Forelimb muscle (tissue), 1 donor: ENCODE data around the gene CACNA2D2. TPM values are rescaled to one million over a fixed set of nuclear protein-coding genes. Genes with fewer than 3 reads are reported as not detected.

ENCODE experiments used
- DNase-seq: peaks from one replicate; pipeline ENCODE4 v3.0.0-alpha.2; 2013; ENCODE audit warnings: low read depth
- polyA plus RNA-seq: library from polyadenylated mRNA; unstranded; fragments of 120-200 nt; gene quantifications from one replicate; pipeline ENCODE4 v1.2.1, GENCODE V29; 2013; ENCODE audit not compliant: insufficient read length

CACNA2D2 gene
- polyA plus RNA-seq, 1 donor, result 4.3 TPM

DNA sequence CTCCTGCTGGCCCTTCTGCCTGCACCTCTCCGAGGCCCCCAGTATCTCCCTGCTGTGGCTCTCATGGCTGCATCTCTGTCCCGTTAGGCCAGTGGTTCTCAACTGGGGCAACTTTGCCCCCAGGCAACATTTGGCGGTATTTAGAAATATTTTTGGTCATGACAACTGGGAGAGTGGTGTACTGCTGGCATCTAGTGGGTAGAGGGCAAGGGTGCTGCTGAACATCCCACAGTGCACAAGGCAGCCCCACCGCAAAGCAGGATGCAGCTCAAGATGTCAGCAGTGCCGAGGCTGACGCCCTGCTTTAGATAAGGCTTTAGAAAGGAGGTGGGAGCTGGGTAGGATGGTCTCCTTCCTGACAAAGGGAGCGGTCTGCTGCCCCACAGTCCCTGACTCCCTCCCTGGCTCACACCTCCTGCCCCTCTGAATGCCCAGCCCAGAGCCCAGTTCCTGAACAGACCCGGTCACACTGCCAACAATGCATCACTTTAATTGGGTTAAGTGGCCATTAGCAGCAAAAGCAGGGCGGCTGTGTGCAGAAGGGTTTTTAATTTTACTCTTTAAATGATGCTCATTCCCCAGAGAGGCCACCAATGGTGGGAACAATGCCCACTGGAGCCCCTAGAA, 75.3 kb downstream of the CACNA2D2 start:
- no peak for DNase-seq

DNA sequence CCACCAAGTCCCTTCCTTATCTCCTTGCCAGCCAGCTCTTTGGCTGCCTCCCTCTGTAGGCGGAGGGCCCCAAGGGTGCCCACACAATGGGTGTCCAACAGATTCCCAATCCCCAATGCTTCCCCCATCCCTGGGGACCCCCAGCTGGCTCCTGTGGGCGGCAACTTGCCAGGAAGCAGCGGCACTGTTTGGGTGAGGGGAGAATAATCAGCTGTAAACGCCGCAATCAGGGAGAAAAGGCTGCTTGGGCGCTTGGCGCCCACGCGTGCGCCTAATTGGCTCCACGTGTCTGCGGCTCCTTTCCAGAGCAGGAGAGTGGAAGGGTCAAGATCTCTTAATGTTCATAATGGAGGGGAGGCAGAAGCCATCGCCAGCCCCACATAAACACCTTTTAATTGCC, 76.2 kb downstream of the CACNA2D2 start:
- no peak for DNase-seq

- no peak for DNase-seq
Measured at GRCh38 chr3:50425911-50426310, 77.5 kb downstream of the CACNA2D2 start.

GRCh38 chr3:50423543-50423942, 79.9 kb downstream of the CACNA2D2 start:
- no peak for DNase-seq

DNA sequence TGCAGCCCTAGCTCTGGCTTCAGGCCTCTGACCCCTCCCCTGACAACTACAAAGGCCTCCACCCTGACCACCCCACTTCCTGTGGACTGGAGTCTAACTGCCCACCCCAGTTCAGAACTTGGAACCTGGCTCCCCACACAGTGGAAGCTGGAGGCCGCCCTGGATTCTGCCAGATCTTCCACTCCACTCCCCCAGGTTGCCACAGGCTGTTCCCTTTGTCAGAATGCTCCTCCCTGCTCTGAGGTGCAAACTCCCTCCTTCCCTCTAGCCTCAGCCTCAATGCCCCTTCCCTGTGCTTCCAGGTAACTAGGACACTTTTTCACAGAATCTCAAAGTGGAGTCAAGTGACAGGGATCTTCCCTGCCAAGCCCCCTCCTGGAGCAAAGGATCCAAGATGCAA, 81.3 kb downstream of the CACNA2D2 start:
- no peak for DNase-seq

- DNase-seq, result no peak
Measured at GRCh38 chr3:50419595-50420370, 83.7 kb downstream of the CACNA2D2 start.

DNA sequence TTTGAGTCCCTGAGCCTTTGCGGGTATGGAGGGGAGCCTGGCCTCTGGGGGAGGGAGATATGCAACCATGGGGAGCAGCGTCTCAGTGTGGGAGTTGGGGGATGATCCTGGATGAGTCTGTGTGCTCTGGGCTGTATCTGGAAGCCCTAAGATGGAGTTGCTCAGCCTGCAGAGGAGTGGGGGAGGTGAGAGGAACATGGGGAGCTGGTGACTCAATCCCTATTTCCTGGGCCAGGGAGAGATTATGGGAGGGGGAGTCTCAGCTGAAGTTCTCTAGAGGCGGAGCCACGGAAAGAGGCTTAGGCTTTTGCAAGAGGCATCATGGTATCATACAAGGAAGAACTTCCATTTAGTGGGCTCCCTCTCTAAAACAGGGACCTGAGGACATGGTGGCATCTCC, 84.6 kb downstream of the CACNA2D2 start:
- DNase-seq, result no peak

DNA sequence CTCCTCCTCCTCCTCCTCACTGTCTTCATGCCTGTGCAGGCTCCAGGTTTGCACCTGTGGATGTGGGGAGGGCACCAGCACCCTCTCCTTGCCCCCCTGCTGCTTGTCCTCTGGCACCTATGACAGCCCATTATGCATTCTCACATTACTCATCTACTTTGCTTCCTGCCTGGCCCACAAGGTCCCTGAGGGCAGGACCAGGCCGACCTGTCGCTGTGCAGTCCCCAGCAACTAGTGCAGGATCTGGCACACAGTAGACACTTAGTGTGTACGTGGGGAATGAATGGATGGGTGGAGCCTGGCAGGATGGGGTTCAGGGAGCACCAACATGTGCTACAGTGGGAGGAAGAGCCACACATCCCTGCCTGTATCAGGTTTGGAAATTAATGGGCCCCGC, 85.8 kb downstream of the CACNA2D2 start:
- no peak for DNase-seq

- no peak for DNase-seq
Measured at GRCh38 chr3:50416736-50417636, 86.4 kb downstream of the CACNA2D2 start.

DNA sequence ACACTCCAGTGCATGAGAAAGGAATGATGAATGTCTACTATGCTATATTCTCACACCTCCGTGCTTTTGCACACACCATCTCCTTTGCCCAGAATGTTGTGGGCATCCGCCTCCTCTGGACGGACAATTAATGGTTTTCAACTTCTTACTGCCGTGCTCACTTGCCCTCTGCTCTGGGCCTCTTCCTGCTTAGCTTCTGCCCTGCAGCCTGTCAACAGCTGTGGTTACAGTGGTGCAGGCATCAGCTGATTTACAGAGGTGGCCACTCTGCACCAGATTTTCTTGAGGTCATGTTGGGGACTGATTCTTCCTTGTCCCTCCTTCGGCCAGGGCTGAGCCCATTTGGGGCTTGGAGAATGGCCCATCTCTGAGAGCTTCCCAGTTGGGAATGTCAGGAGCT, 87.6 kb downstream of the CACNA2D2 start:
- no peak for DNase-seq

DNA sequence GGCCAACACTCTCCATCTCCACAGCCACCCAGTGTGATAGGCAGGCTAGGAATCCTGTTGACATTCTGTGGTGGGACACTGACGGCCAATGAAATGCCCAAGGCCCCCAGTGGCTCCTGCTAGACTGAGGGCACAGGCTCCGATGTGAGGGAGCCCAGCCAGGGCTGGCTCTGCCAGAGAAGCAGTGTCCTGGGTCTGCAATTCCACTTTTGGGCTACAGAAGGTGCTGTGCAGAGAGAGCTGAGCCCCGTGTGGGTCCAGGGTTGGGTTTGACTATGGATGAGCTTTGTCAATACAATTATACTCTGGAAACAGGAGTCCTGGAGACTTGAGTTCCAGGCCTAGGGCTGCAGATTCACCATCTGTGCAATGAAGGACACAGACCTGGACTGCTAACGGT, 88.4 kb downstream of the CACNA2D2 start:
- DNase-seq, result no peak

GRCh38 chr3:50414616-50415015, 88.8 kb downstream of the CACNA2D2 start:
- DNase-seq, result no peak

GRCh38 chr3:50412231-50412754, 91.1 kb downstream of the CACNA2D2 start:
- no peak for DNase-seq

DNA sequence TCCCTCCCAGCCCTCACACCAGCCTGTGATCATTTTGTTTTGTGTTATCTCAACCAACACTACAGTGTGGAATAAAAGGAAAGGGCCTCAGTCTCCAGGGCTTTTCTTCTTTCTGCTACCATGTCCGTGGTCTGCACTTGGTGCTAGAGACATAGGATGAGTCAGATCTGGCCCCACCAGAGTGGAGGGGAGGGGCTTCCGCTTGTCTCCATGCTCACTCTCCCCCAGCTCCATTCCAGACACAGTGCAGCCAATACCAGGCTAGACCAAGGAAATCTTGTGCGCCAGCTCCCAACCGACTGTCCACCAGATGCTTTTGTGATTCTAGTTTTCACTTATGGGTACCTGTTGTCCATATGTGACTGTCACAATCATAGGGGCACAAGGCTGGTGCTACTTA, 92.2 kb downstream of the CACNA2D2 start:
- DNase-seq, result no peak

DNA sequence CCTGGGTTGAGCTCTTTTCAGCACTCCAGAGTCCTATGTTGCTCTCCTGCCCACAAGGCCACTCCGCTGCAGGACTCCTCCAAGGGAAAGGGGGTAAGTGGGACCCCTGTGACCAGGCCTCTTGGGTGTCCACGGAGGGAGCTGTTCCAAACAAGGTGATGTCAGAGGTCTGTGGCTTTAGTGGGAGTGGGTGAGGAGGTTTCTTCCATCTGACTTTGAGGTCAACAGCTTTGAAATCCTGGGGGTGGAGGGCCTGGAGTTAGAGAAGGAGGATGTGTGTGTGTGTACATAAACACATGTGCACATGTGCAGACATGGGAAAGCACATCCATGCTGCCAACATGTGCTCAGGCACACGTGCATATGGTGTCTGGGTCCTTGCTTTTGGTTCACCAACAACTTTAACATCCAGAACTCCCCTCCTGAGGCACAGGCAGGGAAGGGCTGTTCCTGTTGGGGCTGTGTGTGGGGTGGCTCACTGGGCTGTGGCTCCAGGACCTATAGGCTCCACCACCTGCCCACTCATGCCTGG, 92.8 kb downstream of the CACNA2D2 start:
- DNase-seq, result no peak

- no peak for DNase-seq
Measured at GRCh38 chr3:50410185-50410584, 93.2 kb downstream of the CACNA2D2 start.

DNA sequence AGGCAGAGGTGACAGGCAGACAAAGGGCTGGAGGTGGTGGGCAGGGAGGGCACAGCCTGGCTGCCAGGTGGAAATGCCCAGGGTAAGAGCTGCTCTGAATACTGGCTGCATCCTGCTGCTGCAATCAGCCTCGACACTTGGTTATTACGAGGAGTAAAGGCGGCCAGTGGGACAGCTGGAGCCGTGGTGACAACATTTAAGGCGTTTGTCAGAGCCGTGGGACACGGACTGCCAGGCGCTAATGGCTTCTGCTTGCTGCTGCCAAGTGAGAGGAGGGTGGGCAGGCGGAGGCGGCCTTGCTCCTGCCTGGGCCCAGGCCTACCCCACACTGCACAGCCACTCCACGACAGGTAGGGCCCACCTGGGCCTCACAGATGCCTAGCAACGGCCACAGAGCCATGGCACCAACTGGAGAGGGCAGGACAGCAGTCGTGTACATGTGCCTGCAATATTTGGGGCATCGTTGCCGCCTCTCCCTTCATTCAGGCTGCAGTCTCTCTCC, 94.9 kb downstream of the CACNA2D2 start:
- no peak for DNase-seq

DNA sequence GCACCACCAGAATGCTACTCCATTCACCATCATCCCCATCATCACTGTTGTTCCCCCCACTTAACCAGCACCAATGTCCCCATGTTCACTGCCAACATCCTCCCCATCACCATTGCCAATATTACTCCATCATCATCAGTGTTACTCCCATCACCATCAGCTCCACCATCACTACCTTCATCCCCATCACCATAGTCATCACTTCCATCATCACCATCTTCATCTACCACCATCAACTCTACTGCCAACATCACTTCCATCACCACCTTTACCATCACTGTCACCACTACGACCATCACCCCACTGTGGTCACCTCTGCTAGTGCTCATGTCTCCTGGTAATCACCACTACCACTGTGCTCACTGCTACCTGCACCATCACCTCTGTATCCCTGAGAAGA, 96.9 kb downstream of the CACNA2D2 start:
- no peak for DNase-seq

GRCh38 chr3:50405249-50405648, 98.2 kb downstream of the CACNA2D2 start:
- DNase-seq, result no peak

GRCh38 chr3:50401978-50402595, 101.3 kb downstream of the CACNA2D2 start:
- DNase-seq, result no peak

GRCh38 chr3:50396502-50396901, 106.9 kb downstream of the CACNA2D2 start:
- DNase-seq, result no peak
